GM21529 (cell line): ENCODE measurements around the gene ZNF524.

Source experiments
- ATAC-seq: cut with Tn5 transposase; IDR thresholded peaks from one replicate; pipeline ENCODE4 v1.9.1; 2021; ENCODE audit not compliant: unreplicated experiment

ZNF524 gene

DNA sequence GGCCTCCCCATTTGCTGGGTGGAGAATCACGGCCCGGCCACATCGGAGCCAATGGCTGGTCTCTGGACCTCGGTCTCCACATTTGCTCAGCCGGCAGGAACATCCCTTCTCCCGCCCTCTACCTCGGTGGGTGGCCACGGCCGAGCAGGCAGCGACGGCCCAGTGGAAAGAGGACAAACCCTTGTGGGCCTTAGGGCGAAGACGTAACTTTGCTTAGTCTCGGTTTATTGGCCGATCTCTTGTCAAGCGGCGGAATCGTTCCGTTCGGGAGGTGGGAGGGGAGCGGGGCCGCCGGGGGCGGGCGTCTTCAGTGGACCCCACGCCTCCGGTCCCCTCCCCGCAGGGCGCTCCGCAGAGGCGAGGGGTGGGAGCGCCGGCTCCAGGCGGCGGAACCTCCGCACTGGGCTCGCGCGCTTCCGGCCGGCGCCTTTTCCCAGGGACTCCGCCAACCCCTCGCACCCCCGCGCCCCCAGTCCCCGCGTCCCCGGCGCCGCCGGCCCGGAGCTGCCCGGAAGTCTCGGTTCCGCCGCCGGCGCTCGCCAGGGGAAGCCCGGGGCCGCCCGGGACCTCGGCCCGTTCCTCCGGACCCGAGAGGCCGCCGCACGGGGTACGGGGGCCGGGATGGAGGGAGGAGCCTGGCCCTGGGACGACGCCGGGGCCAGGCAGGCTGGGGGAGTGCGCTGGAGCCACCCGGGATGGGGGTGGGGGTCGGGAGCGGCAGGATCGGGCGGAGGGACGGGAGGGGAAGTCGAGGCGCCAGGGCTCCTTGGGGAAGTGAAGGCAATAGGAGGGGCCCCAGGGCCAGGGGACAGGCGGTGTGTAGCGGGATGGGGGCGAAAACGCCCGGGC is 40.7 kb downstream of the ZNF524 start, which contains the start of gene ZNF580:
Gene ZNF580, plus strand, starts transcription at position 426 of the 849 bp plus-strand sequence. CDS start 1,507 bp downstream, outside the sequence.
- ATAC-seq, result peak; percentile 31

DNA sequence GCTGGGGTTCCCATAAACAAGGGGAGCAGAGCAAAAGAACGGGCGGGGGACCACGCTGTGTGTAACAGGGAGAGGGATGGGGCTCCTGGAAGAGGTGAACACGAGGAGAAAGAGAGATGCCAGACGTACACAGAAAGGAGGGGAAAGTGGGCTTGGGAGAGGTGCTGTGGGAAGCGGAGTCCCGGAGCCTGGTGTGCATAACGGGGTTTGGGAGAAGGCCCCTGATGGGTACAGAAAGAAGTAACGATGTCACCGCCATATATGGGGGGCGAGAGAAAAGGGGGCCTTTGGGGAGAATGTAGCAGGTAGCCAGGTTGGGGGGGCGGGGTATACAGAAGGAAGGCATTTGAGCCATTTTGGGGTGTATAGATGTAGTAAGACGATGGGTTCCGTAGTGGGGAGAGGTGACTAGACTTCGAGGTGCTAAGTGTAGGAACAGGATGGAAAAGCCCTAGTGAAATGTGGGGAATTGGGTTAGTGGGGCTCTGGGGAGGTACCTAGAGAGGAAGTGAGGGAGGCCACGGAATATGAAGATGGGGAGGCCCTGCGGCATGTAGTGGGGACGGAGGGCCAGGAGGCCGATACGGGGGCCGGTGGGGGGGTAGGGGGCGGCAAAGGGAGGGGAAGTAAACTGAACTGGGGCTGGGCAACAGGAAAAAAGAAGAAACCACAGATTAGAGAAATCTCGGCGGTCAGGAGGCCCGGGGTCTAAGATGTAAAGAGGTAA is 41.5 kb downstream of the ZNF524 start:
- ATAC-seq, result no peak

DNA sequence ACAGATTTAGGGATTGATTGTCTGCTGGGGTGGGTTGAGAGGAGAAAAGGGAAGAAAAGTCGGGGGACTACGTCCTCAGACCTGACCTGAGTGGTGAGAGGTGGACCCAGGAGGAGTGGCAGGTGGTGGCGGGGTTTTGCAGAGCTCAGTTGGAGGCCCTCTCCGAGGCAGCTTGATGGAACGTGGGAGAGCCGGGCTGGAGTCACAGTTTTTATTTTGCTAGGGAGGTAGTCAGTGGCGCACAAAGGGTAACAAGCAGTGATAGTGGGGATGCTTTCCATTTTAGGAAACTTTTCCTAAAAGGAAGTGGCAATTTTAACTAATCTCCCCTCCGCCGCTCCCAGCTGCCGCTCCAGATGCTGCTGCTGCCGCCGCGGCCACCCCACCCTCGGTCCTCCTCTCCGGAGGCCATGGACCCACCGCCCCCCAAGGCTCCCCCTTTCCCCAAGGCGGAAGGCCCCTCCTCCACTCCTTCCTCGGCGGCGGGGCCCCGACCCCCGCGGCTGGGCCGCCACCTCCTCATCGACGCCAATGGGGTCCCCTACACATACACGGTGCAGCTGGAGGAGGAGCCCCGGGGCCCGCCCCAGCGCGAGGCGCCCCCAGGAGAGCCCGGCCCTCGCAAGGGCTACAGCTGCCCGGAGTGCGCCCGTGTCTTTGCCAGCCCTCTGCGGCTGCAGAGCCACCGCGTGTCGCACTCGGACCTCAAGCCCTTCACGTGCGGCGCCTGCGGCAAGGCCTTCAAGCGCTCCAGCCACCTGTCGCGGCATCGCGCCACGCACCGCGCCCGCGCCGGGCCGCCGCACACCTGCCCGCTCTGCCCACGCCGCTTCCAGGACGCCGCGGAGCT is 42.3 kb downstream of the ZNF524 start:
- no peak for ATAC-seq

DNA sequence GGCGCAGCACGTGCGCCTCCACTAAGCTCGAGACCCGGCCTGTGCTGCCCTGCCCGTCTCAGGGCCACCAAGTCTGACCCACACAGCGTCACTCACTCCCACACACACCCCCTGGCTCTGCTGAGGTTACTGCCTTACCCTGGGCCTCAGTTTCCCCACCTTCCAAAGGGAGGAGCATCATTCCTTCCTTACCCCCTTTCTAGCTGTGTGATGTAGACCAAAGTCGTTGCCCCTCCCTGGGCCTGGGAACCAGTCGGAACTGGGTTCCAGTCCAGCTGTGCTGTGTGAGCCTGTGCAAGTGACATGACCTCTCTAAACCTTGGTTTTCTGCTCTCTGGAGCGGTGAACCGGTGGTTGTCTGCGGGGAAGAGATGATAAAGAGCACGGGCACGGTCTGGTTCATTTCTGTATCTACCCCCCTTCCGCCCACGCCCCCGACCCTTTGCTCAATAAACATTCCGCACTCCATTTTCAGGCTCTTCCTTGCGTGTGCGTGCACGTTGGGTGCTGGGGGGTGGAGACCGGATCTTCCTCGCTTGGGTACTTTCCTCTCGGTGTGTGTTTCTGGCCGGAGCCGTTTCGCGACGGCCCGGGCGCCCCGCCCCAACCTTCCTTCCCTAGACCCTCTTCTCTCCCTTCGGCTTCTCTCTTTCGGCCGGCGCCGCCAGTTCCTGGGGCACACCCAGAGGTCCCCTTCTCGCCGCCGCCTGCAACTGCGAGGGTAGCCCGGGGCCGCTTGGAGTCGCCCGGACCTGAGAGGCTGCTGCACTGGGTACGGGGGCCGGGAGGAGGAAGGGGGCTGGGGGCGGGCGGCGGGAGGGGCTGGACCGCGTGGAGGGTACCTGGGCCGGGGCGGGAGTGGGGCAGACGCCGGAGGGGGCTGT is 43.2 kb downstream of the ZNF524 start, which contains the start of gene ZNF581:
Gene ZNF581, plus strand, starts transcription at position 647 of the 884 bp plus-strand sequence. CDS start 923 bp downstream, outside the sequence.
- ATAC-seq, result peak; percentile 26

DNA sequence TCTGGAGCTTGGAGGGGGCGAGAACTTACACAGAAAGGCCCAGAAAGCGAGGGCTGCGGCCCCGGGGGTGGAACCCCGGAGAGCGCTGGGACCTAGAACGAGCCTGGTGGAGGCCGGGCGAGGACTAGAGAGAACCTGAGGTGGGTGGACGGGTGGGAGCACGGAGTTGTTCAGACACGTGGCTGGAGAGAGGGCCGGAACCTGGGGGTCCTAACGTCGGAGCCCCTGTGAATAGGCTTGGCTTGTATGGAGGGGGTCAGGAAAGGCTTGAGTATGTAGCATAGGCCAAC is 43.7 kb downstream of the ZNF524 start:
- ATAC-seq, result no peak

DNA sequence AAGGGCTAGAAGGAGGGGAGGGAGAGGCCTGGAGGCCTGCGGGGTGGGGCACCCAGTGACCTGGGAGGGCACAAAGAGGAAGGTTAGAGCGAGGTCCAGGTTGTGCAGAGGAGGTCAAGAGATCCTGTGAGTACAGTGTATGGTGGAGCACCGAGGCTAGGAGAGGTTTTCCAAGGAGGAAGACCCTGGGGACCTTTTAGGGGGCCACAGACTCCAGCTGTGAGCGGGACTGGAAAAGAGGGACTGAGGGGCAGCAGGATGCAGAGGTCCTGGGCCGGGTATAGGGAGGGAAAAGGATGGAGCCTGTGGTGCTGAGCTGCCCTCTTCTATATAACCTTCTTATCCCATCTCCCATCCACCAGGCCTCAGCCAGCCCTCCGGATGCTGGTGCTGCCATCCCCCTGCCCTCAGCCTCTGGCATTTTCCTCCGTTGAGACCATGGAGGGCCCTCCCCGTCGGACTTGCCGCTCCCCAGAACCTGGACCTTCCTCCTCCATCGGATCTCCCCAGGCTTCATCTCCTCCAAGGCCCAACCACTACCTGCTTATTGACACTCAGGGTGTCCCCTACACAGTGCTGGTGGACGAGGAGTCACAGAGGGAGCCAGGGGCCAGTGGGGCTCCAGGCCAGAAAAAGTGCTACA is 44.2 kb downstream of the ZNF524 start:
- no peak for ATAC-seq

DNA sequence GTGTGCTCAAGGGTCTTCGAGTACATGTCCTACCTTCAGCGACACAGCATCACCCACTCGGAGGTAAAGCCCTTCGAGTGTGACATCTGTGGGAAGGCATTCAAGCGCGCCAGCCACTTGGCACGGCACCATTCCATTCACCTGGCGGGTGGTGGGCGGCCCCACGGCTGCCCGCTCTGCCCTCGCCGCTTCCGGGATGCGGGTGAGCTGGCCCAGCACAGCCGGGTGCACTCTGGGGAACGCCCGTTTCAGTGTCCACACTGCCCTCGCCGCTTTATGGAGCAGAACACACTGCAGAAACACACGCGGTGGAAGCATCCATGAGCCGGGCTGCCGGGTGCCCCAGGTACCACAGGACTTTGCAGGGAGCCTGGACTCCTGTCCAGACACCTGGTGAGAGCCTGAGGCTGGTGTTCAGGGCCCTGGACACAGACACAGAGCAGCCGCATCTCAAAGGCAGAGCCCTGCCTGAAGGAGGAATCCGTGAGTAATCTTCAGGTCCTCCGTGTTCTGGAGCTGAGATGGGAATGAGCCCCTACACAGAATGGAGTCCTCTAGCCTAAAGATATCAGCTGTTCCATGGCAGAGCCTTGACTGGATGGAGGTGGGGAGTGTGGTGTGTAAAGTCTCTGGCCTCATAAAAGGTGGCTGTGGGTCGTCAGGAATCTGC is 44.9 kb downstream of the ZNF524 start:
- ATAC-seq, result no peak

DNA sequence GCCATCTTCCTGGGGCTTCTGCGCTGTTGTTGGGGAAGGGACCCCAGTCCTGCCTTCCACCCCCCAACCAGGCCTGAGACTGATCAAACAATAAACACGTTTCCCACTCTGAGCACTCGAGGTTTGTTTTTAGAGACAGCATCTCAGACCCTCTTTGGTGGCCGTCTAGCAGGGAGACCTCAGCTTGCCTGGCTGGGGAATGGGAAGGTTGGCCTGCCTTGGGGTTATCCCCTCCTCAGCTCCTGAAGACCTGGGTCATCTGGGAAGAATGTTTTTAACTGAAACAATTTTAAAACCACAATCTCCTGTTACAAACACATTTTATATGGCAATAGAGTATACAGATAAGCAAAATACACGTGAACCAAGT is 45.4 kb downstream of the ZNF524 start:
- ATAC-seq, result no peak

DNA sequence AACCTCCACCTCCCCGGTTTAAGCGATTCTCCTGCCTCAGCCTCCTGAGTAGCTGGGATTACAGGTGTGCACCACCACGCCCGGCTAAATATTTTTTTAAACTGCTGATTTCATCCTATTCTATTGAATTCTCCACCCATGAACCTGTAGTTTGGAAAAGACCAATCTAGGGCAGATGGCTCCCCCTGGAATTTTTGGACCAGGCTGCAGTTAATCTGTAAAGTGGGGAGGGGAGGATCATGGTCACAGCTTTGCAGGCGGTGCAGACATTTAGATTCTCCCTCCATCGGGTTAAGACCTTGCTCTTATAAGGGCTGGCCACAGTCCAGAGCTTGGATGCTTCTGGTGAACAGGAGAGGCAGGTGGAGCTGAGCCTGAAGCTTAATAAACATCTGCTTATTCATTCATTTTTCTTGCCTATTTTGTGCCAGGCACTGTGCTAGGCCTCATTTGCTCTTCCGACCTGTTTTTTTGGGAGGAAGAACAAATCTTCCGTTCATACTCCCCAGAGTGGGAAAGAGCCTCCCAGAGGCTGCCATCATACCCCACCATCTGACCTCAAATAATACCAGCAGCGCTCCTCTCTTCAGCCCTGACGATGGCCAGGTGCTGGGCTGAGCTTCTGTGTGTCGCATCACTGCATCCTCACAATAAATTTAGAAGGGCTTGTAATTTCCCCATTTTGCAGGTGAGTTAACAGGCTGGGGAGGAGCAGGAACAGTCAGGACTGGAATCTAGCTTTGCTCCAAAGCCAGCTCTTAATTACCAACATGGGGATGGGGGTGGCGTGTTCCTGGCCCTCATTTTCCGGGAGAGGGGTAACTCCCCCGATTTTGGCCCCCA is 47.0 kb downstream of the ZNF524 start:
- ATAC-seq, result no peak

DNA sequence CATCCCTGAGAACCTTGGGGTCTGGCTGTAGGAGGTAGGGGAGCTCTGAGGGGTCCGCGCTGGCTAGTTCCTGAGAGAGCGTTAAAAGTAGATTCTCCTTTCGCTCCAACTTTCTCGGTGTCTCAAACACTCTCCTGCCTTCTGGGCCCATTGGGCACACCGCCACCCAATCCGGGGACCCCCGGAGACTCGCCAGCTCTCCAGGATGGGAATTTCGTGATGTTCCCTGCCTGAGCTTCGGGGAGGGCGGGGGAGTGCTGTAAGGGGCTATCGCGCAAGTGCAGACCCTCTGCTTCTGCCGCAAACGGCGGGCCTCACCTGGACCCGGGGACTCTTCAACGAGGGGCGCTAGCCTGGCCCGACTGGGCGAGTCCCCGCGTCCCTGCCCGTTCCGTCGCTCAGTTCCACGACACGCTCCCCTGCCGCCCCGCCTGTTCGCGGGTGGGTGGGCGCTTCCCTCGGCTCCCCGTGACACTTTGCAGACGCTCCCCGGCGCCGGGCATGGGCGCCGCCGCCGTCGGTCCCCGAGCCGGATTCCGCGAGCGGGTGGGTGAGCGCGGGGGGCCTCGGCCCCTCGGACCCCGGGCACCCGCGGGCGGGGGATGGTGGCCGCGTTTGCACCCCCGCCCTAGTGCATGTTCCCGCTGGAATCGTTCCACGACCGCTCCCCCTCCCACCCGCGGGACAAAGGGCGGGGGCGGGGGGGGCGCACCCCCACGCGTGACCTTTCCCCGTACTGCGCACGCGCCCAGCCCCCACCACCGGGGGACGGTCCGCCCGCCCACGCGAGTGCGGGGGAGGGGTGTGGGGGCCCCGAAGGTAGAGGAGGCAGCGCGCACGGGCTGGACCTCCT is 47.9 kb downstream of the ZNF524 start, which contains the start of gene CCDC106:
Gene CCDC106, plus strand, starts transcription at position 481 of the 853 bp plus-strand sequence. CDS start 835 bp downstream, outside the sequence.
- no peak for ATAC-seq

DNA sequence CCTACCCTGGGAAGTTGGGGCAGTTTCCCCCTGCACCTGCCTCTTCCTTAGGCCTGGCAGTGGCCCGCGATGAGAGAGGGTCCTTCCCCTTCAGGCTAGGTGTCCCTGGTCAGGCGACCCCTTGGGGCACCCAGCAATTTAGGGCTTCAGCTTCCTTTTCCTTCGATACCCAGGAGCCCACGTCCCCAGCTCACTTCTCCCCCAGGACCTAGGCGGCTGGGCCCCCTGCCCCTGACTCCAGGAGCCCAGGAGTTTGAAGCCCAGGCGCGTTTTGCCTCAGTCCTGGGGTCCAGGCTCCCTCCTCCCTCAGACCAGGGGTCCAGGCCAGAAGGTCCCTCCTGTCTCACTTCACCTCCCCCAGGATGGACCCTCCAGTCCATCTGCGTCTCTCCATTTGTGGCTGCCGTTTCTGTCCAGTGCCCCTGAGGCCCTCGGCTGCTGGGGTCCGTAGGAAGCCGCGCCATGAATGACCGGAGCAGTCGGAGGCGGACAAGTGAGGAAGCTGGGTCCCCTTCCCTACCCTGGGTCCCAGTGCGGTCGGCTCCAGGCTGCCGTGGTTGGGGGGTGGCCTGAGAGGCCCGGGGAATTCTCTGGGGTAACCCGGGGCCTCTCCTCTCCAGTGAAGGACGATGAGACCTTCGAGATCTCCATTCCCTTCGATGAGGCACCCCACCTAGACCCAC is 48.6 kb downstream of the ZNF524 start:
- ATAC-seq, result no peak

DNA sequence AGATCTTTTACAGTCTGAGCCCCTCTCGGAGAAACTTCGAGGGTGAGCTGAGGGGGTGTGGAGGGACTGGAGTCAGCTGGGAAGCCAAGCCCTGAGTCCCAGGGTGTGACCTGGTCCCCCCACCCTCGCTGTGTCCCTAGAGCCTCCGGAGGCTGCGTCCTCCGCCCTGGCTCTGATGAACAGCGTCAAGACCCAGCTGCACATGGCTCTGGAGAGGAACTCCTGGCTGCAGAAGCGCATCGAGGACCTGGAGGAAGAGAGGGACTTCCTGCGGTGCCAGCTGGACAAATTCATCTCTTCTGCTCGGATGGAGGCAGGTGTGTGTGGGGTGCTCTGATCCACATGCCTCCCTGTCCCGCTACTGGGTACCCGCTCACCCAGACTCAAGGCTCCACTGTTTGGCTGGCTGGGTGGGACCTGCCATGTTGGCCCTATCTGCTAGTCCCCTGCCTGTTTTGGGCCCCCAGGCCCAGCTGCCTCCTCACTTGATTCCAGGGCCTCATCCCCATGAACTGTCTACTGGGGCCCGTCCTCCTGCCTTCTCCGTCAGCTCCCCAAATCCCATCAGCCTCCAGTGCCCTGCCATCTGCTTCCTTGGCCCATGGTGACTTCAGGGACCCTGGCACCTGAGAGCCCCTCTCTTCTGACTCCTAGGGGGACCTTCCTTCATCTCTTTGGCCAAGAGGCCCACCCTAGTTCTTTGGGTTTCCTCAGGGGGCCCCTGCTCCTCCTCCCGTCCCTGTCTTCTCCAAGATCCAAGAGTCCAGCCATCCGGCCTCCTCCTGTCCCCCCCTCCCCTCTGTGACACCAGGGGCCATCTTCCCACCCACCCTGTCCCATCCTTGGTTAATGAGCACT is 49.4 kb downstream of the ZNF524 start:
- no peak for ATAC-seq

DNA sequence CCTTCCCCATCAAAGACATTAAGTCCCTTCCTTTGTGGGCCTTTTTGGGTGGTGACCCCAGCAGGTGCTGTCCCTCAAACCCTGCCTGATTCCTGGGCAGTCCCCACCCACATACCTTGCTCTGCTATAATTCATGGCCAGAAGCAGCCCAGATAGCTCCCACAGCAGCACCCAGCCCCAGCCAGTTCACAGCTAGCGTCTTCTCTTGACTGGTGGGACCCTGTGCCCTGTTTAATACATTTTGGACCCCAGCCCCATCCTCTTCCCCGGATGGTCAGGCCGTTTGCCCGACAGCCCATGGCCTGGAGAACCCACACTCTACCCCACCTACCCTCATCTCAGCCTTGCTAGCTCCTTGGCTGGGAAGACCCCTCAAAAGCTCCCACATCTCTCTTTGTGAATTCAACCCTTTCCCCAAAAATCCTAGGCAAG is 50.1 kb downstream of the ZNF524 start:
- no peak for ATAC-seq

DNA sequence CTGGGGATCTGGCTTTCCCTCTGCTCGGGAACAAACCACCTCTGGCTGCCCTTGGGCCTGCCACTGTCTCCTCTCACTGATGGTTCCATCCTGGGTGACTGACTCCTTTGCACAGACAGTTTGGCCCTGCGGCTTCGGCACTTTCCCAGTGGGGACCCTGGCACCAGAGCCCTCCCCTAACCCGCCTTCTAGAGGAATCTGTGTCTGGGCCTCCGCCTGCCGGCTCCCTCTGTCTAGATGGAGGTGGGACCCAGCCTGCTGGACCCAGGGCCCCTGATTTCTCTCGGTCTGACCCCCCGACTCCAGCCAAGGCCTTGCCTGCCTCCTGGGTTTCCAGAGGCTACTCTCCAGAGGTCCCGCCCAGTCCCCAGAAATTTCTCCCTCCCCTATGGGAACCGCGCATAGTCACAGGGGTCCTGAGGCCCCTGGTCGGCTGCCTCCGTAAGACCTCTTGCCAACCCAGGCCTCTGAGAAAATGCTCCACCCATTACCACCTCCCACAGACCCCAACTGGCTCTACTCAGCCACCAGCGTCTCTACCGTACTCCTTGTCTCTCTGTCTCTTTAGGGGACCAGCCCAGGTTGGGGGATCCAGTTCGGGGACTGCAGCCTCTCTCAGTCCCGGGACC is 50.6 kb downstream of the ZNF524 start:
- no peak for ATAC-seq

DNA sequence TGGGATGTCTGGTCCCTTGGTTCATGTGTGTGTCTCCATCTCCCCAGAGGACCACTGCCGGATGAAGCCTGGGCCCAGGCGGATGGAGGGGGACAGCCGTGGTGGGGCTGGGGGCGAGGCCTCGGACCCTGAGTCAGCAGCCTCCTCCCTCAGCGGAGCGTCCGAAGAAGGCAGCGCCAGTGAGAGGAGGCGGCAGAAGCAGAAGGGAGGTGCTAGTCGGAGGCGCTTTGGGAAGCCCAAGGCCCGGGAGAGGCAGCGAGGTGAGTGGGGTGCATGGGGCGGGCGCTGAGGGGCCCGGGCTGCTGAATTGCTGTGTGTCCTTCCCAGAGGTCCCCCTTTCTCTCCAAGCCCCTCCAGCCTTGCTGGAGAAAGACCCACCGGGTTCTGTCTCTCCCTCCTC is 51.1 kb downstream of the ZNF524 start:
- ATAC-seq, result no peak
